ENCODE data around the gene SHISAL2A.

DNA sequence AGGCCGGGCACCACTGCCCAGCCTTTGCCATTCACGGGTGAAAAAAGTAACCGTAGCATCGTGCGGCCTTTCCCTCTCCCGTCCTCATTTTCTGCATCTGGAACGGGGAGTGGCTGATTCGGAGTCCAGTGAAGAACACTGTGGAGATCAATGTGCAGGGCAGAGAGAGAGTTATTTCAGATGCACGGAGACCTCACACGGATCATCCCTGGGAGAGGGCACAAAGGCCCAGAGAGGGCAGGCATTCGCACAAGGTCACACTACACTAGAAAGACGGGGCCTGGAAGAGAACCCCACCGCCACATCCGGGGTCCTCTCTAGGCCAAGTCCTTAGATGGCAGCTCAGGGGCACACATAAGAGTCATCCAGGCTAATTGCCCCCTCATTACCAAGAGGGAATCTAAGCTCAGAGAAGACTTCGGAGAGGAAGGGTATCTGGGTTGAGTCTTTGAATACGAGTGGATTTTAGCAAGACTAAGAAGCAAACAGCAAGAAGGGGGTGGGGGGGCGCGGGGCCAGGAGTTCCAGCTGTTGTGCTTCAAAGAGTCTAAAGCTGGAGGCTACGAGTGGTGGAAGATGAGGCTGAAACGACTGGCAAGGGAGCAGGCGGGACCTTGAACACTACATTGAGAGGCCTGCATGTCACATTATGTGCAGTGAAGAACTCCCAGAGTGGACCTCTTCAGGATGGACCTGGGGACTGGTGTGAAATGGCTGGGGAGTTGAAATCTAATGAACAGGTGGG, 29.9 kb upstream of the SHISAL2A start:
- TF ChIP-seq MAFK (IDR thresholded peaks at IDR 0.05; ENCODE audit: low read depth, low read length) (no peak), SP1 (IDR thresholded peaks at IDR 0.05; ENCODE audit: low read depth, low read length) (no peak), CBX5 (IDR thresholded peaks at IDR 0.05; ENCODE audit: low read depth, low read length) (no peak), RAD21 (IDR thresholded peaks at IDR 0.05 in 1 of 2, conservative IDR thresholded peaks at IDR 0.05 in 1 of 2; ENCODE audit: low read depth in 2 of 2, low read length in 2 of 2) (no peak), RFX5 (IDR thresholded peaks at IDR 0.05; ENCODE audit: borderline replicate concordance, low read depth, low read length) (no peak), YY1 (IDR thresholded peaks at IDR 0.05; ENCODE audit: low read depth, low read length) (no peak), POLR2AphosphoS5 (IDR thresholded peaks at IDR 0.05; ENCODE audit: low read depth, low read length) (no peak), KDM1A (IDR thresholded peaks at IDR 0.05; ENCODE audit: borderline replicate concordance, low read length) (no peak), SP4 (IDR thresholded peaks at IDR 0.05; ENCODE audit: low read length) (no peak), BRCA1 (IDR thresholded peaks at IDR 0.05; ENCODE audit: low read depth, low read length) (no peak)
- TF ChIP-seq, protein P1, sequence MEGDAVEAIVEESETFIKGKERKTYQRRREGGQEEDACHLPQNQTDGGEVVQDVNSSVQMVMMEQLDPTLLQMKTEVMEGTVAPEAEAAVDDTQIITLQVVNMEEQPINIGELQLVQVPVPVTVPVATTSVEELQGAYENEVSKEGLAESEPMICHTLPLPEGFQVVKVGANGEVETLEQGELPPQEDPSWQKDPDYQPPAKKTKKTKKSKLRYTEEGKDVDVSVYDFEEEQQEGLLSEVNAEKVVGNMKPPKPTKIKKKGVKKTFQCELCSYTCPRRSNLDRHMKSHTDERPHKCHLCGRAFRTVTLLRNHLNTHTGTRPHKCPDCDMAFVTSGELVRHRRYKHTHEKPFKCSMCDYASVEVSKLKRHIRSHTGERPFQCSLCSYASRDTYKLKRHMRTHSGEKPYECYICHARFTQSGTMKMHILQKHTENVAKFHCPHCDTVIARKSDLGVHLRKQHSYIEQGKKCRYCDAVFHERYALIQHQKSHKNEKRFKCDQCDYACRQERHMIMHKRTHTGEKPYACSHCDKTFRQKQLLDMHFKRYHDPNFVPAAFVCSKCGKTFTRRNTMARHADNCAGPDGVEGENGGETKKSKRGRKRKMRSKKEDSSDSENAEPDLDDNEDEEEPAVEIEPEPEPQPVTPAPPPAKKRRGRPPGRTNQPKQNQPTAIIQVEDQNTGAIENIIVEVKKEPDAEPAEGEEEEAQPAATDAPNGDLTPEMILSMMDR (IDR thresholded peaks at IDR 0.05; ENCODE audit: control extremely low read depth in 1 of 3, insufficient read depth in 1 of 3, low read depth in 1 of 3, low read length in 3 of 3): no peak
- TF ChIP-seq, protein P2, sequence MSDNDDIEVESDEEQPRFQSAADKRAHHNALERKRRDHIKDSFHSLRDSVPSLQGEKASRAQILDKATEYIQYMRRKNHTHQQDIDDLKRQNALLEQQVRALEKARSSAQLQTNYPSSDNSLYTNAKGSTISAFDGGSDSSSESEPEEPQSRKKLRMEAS (IDR thresholded peaks at IDR 0.05): no peak

All from H1 (cell line).